ENCODE measurements around the gene CUL4B. TPM values are rescaled to one million over a fixed set of nuclear protein-coding genes. Genes with fewer than 3 reads are reported as not detected.
A peak's percentile ranks its signal among the peaks of the same experiment; 100 is the strongest.

CUL4B gene
- total RNA-seq, 1 experiment from 2014 or later: 44.7 TPM

- Histone ChIP-seq H3K27ac (ENCODE audit: low read depth, low read length, poor library complexity, severe bottlenecking) (peak overlapping the region; percentile 64), H3K36me3 (ENCODE audit: insufficient read depth, low read length, poor library complexity, severe bottlenecking) (no peaks in the 10 kb centered on the region), H3K4me3 (ENCODE audit: low read depth, low read length, poor library complexity, severe bottlenecking) (peak overlapping the region; percentile 37), H3K27me3 (replicated peaks; ENCODE audit: insufficient read depth, low read depth, low read length, poor library complexity) (no peaks in the 10 kb centered on the region), H3K9me3 (ENCODE audit: low read depth, low read length, poor library complexity, severe bottlenecking) (no peaks in the 10 kb centered on the region), H3K4me1 (ENCODE audit: insufficient read depth, low read length, poor library complexity, severe bottlenecking) (no peaks in the 10 kb centered on the region)
- peak; percentile 86 for DNase-seq (ENCODE audit: low spot score)
- BruUV-seq (replicated peaks): no TSS peak
- POLR2A ChIA-PET (ENCODE audit: low non-redundant PET): no interaction called here
- intact Hi-C loops (cut with micrococcal nuclease; ENCODE audit: unreplicated experiment): no loop called here
- no peak for TF ChIP-seq EZH2 (IDR thresholded peaks at IDR 0.05; ENCODE audit: borderline replicate concordance, low read depth, low read length, poor library complexity, severe bottlenecking)
- TF ChIP-seq, protein P1, sequence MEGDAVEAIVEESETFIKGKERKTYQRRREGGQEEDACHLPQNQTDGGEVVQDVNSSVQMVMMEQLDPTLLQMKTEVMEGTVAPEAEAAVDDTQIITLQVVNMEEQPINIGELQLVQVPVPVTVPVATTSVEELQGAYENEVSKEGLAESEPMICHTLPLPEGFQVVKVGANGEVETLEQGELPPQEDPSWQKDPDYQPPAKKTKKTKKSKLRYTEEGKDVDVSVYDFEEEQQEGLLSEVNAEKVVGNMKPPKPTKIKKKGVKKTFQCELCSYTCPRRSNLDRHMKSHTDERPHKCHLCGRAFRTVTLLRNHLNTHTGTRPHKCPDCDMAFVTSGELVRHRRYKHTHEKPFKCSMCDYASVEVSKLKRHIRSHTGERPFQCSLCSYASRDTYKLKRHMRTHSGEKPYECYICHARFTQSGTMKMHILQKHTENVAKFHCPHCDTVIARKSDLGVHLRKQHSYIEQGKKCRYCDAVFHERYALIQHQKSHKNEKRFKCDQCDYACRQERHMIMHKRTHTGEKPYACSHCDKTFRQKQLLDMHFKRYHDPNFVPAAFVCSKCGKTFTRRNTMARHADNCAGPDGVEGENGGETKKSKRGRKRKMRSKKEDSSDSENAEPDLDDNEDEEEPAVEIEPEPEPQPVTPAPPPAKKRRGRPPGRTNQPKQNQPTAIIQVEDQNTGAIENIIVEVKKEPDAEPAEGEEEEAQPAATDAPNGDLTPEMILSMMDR (conservative IDR thresholded peaks at IDR 0.05; ENCODE audit: low read depth, low read length): peak; percentile 59
- CTCF ChIA-PET: interaction anchor here (0.6 to 1.3 kb wide), 3 partner anchors 34 to 356 kb away, joined by 3 to 5 read pairs (median 3); no protein-coding TSS in a partner anchor
These were observed 74.9 kb downstream of the CUL4B start for GRCh38 chrX:120485638-120486520.

DNA sequence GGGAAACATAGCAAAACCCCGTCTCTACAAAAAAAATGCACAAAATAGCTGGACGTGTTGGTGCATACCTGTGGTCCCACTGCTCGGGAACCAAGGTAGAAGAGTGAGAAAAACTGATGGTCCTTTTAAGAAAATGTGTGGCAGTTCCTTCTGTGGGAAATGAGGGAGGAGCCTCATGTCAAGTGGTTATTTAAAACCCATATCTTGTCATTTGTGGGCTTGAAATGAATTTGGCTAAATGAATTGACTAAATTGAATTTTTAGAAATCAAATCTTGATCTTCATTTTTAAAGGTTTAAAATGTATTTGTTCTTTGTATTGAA, 75.5 kb downstream of the CUL4B start:
- H3K4me1 ChIP-seq (ENCODE audit: insufficient read depth, low read length, poor library complexity, severe bottlenecking): no peaks in the 10 kb centered on the region
- no peaks in the 10 kb centered on the region for H3K9me3 ChIP-seq (ENCODE audit: low read depth, low read length, poor library complexity, severe bottlenecking)
- no peaks in the 10 kb centered on the region for H3K27me3 ChIP-seq (replicated peaks; ENCODE audit: insufficient read depth, low read depth, low read length, poor library complexity)
- CTCF ChIA-PET: no interaction called here
- intact Hi-C loops (cut with micrococcal nuclease; ENCODE audit: unreplicated experiment): no loop called here
- no peaks in the 10 kb centered on the region for H3K36me3 ChIP-seq (ENCODE audit: insufficient read depth, low read length, poor library complexity, severe bottlenecking)
- POLR2A ChIA-PET (ENCODE audit: low non-redundant PET): no interaction called here
- TF ChIP-seq, protein P1 (conservative IDR thresholded peaks at IDR 0.05; ENCODE audit: low read depth, low read length): no peak
- no peak for TF ChIP-seq EZH2 (IDR thresholded peaks at IDR 0.05; ENCODE audit: borderline replicate concordance, low read depth, low read length, poor library complexity, severe bottlenecking)
- peak overlapping the region; percentile 47 for H3K27ac ChIP-seq (ENCODE audit: low read depth, low read length, poor library complexity, severe bottlenecking)
- no TSS peak for BruUV-seq (replicated peaks)
- H3K4me3 ChIP-seq (ENCODE audit: low read depth, low read length, poor library complexity, severe bottlenecking): peak overlapping the region; percentile 37
- no peak for DNase-seq (ENCODE audit: low spot score)

GRCh38 chrX:120477453-120477852, 83.3 kb downstream of the CUL4B start:
- Histone ChIP-seq H3K27ac (ENCODE audit: low read depth, low read length, poor library complexity, severe bottlenecking) (no peak overlapping the region), H3K4me3 (ENCODE audit: low read depth, low read length, poor library complexity, severe bottlenecking) (no peak overlapping the region), H3K9me3 (ENCODE audit: low read depth, low read length, poor library complexity, severe bottlenecking) (no peaks in the 10 kb centered on the region), H3K27me3 (replicated peaks; ENCODE audit: insufficient read depth, low read depth, low read length, poor library complexity) (no peaks in the 10 kb centered on the region), H3K36me3 (ENCODE audit: insufficient read depth, low read length, poor library complexity, severe bottlenecking) (no peaks in the 10 kb centered on the region), H3K4me1 (ENCODE audit: insufficient read depth, low read length, poor library complexity, severe bottlenecking) (no peaks in the 10 kb centered on the region)
- BruUV-seq (replicated peaks): no TSS peak
- TF ChIP-seq EZH2 (IDR thresholded peaks at IDR 0.05; ENCODE audit: borderline replicate concordance, low read depth, low read length, poor library complexity, severe bottlenecking): no peak
- TF ChIP-seq, protein P1 (conservative IDR thresholded peaks at IDR 0.05; ENCODE audit: low read depth, low read length): no peak
- ChIA-PET CTCF (no interaction called here), POLR2A (ENCODE audit: low non-redundant PET) (no interaction called here)
- DNase-seq (ENCODE audit: low spot score): no peak
- intact Hi-C loops (cut with micrococcal nuclease; ENCODE audit: unreplicated experiment): no loop called here
